ENCODE results near the gene XYLT1.

- TF ChIP-seq CTCF (conservative IDR thresholded peaks at IDR 0.05; ENCODE audit: low read depth, low read length) (no peak), EZH2 (IDR thresholded peaks at IDR 0.05; ENCODE audit: low read length, unreplicated experiment) (no peak)
These were observed 121.9 kb downstream of the XYLT1 start for GRCh38 chr16:17348826-17349225.
